ENCODE measurements around the gene GPC5. TPM values are rescaled to one million over a fixed set of nuclear protein-coding genes. Genes with fewer than 3 reads are reported as not detected.
"Not testable (repeated sequence)": the region's sequence is repeated elsewhere in the genome, so short reads cannot be mapped to it uniquely, and the experiment has no call there.

GPC5 gene
- total and polyA plus RNA-seq, 2 of the 8 experiments (the other 6 are each of a cell fraction or from before 2014, with no cell fraction given), result 0.20 to 0.39 TPM

- H2BK12ac ChIP-seq (ENCODE audit: low read depth, low read length); H2BK5ac ChIP-seq (ENCODE audit: low read depth, low read length); H4K91ac ChIP-seq (replicated peaks; ENCODE audit: insufficient read length, low read length); H3K23me2 ChIP-seq (ENCODE audit: low read depth, low read length); H3K36me3 ChIP-seq (ENCODE audit: control insufficient read depth in 2 of 4, insufficient read depth in 4 of 4, low read length in 3 of 4); H2BK15ac ChIP-seq (ENCODE audit: low read length); H3K79me2 ChIP-seq (ENCODE audit: control insufficient read depth in 1 of 2, insufficient read depth in 2 of 2, low read length in 2 of 2); H2BK20ac ChIP-seq (ENCODE audit: low read length); H2AFZ ChIP-seq (ENCODE audit: low read length); H2BK120ac ChIP-seq (replicated peaks; ENCODE audit: low read depth, low read length); H4K5ac ChIP-seq (ENCODE audit: insufficient read length, low read depth, low read length); H3K4ac ChIP-seq (replicated peaks; ENCODE audit: insufficient read length, low read depth, low read length); POLR2A ChIA-PET (ENCODE audit: partially characterized antibody); H3K9me3 ChIP-seq (ENCODE audit: insufficient read depth in 2 of 2, low read depth in 1 of 2, low read length in 1 of 2); H3K79me1 ChIP-seq (ENCODE audit: low read depth, low read length); H2AK5ac ChIP-seq (ENCODE audit: low read depth, low read length); H3K23ac ChIP-seq (ENCODE audit: insufficient read length); H3K27ac ChIP-seq (ENCODE audit: low read depth, low read length); H4K8ac ChIP-seq (ENCODE audit: extremely low read depth, insufficient read depth, low read length); DNase-seq (ENCODE audit: low read depth in 1 of 2, low spot score in 2 of 2); H3K18ac ChIP-seq (ENCODE audit: extremely low read depth, low read length); H4K20me1 ChIP-seq (replicated peaks in 1 of 2; ENCODE audit: control insufficient read depth in 1 of 2, insufficient read depth in 2 of 2, low read length in 2 of 2); H3K4me3 ChIP-seq (ENCODE audit: extremely low read depth in 1 of 4, insufficient read depth in 2 of 4, low read depth in 3 of 4, low read length in 4 of 4); H3K4me1 ChIP-seq (replicated peaks in 1 of 4; ENCODE audit: control insufficient read depth in 3 of 4, insufficient read depth in 4 of 4, low read length in 3 of 4); H3K9ac ChIP-seq (replicated peaks in 1 of 4; ENCODE audit: extremely low read depth in 1 of 4, low read depth in 3 of 4, low read length in 3 of 4); H3K56ac ChIP-seq (replicated peaks; ENCODE audit: insufficient read length, low read depth, low read length); H3K4me2 ChIP-seq (ENCODE audit: insufficient read depth in 1 of 2, low read depth in 2 of 2, low read length in 2 of 2); H3K27me3 ChIP-seq (replicated peaks in 1 of 4; ENCODE audit: control insufficient read depth in 3 of 4, extremely low read depth in 1 of 4, insufficient read depth in 3 of 4, low read length in 3 of 4); H3K14ac ChIP-seq (ENCODE audit: insufficient read length): not testable (repeated sequence)
- peak; percentile 37; the same call in 1 of the 2 replicates for TF ChIP-seq TEAD4 (IDR thresholded peaks at IDR 0.05; ENCODE audit: low read depth, low read length)
- peak; percentile 71 to 74 for TF ChIP-seq RAD21 (IDR thresholded peaks at IDR 0.05 in 1 of 2, conservative IDR thresholded peaks at IDR 0.05 in 1 of 2; ENCODE audit: low read depth in 2 of 2, low read length in 2 of 2)
- peak in 2 of 3 experiments; percentile 42 to 54; a peak in 3 of 4 replicates for TF ChIP-seq CTCF (IDR thresholded peaks at IDR 0.05; ENCODE audit: control extremely low read depth in 1 of 3, insufficient read depth in 1 of 3, low read depth in 1 of 3, low read length in 3 of 3)
- FAIRE-seq, result peak; percentile 52
- WGBS, 2 experiments (ENCODE audit: extremely low coverage in 1 of 2, insufficient coverage in 1 of 2, insufficient read length in 1 of 2, insufficient replicate concordance in 2 of 2, low coverage in 1 of 2, low lambda C conversion rate in 2 of 2, missing lambda C conversion rate in 1 of 2), result 79% methylated on average over 7 of the region's 7 CpGs; no CpG with 5 or more reads in 1 of the 2 experiments
- CTCF ChIA-PET (ENCODE audit: partially characterized antibody), result interaction anchor here (0.6 to 2.4 kb wide), 11 partner anchors 9 to 406 kb away, joined by 3 to 10 read pairs (median 4); no protein-coding TSS in a partner anchor
Observed at GRCh38 chr13:91781982-91782691, 383.7 kb downstream of the GPC5 start.

Measured in H1 (cell line).